H1 (cell line): ENCODE measurements around the gene KERA. TPM values are rescaled to one million over a fixed set of nuclear protein-coding genes. Genes with fewer than 3 reads are reported as not detected.

ENCODE experiments used
- CTCF ChIA-PET: fragments of 300-600 bp; sonication (Branson Sonifier 250); formaldehyde crosslinking; loops from one replicate; lab custom pipeline; 2021; ENCODE audit not compliant: partially characterized antibody; lab: Charles Lee
- POLR2A ChIA-PET: fragments of 300-600 bp; sonication (Branson Sonifier 250); formaldehyde crosslinking; loops from one replicate; lab custom pipeline; 2021; ENCODE audit warnings: inconsistent platforms; ENCODE audit not compliant: partially characterized antibody; lab: Charles Lee
- DNase-seq, 2 experiments: peaks; one replicate each; pipeline versions ENCODE4 v3.0.0 to v3.0.0-alpha.2; 2010 to 2022; ENCODE audit warnings: low spot score in 2 of 2, low read depth in 1 of 2, mixed read lengths in 1 of 2
- FAIRE-seq: peaks from 2 replicates; lab custom pipeline; 2011; peaks lifted over from hg19 to GRCh38; lab: Jason Lieb, UNC
- H2AFZ ChIP-seq: 2 replicates; pipeline ENCODE4 v1.8.1; 2012; ENCODE audit warnings: low read length, inconsistent platforms
- H2AK5ac ChIP-seq: 2 replicates; pipeline ENCODE4 v1.6.1; 2013; ENCODE audit warnings: low read depth, low read length
- H2BK120ac ChIP-seq: replicated peaks from 2 replicates; pipeline ENCODE3; 2013; ENCODE audit warnings: low read depth, low read length, inconsistent platforms
- H2BK12ac ChIP-seq: 2 replicates; pipeline ENCODE4 v1.6.1; 2013; ENCODE audit warnings: low read depth, low read length
- H2BK15ac ChIP-seq: 2 replicates; pipeline ENCODE4 v1.6.1; 2013; ENCODE audit warnings: low read length
- H2BK20ac ChIP-seq: 2 replicates; pipeline ENCODE4 v1.6.1; 2013; ENCODE audit warnings: low read length
- H2BK5ac ChIP-seq: 2 replicates; pipeline ENCODE4 v1.6.1; 2013; ENCODE audit warnings: low read depth, low read length
- H3K14ac ChIP-seq: 2 replicates; pipeline ENCODE4 v1.6.1; 2013; ENCODE audit warnings: inconsistent platforms; ENCODE audit not compliant: insufficient read length
- H3K18ac ChIP-seq: 2 replicates; pipeline ENCODE4 v1.6.1; 2013; ENCODE audit warnings: low read length; ENCODE audit errors: extremely low read depth
- H3K23ac ChIP-seq: 2 replicates; pipeline ENCODE4 v1.6.1; 2013; ENCODE audit warnings: inconsistent platforms; ENCODE audit not compliant: insufficient read length
- H3K23me2 ChIP-seq: 2 replicates; pipeline ENCODE4 v1.6.1; 2013; ENCODE audit warnings: low read depth, low read length
- H3K27ac ChIP-seq: 2 replicates; pipeline ENCODE4 v1.6.1; 2011; ENCODE audit warnings: low read depth, low read length, inconsistent platforms
- H3K27me3 ChIP-seq, 4 experiments: replicated peaks in 1 of 4; 1 replicate in 1 of 4; 2 replicates in 3 of 4; pipeline versions ENCODE4 v1.6.1 to v1.8.1; 2011 to 2013; ENCODE audit warnings: low read length in 3 of 4, mild to moderate bottlenecking in 3 of 4, inconsistent platforms in 2 of 4, mixed read lengths in 2 of 4, moderate library complexity in 1 of 4; ENCODE audit not compliant: control insufficient read depth in 3 of 4, insufficient read depth in 3 of 4; ENCODE audit errors: extremely low read depth in 1 of 4
- H3K36me3 ChIP-seq, 4 experiments: 2 replicates each; pipeline versions ENCODE4 v1.6.1 to v1.8.1; 2011 to 2013; ENCODE audit warnings: mild to moderate bottlenecking in 4 of 4, low read length in 3 of 4, moderate library complexity in 2 of 4, control low read depth in 1 of 4, inconsistent platforms in 1 of 4; ENCODE audit not compliant: insufficient read depth in 4 of 4, control insufficient read depth in 2 of 4
- H3K4ac ChIP-seq: replicated peaks from 2 replicates; pipeline ENCODE3; 2013; ENCODE audit warnings: low read length, low read depth, mixed read lengths, inconsistent platforms; ENCODE audit not compliant: insufficient read length
- H3K4me1 ChIP-seq, 4 experiments: replicated peaks in 1 of 4; 1 replicate in 1 of 4; 2 replicates in 3 of 4; pipeline versions ENCODE4 v1.6.1 to v1.8.1; 2011 to 2013; ENCODE audit warnings: low read length in 3 of 4, inconsistent platforms in 2 of 4, mixed read lengths in 1 of 4; ENCODE audit not compliant: insufficient read depth in 4 of 4, control insufficient read depth in 3 of 4
- H3K4me2 ChIP-seq, 2 experiments: 2 replicates each; pipeline versions ENCODE4 v1.6.1 to v1.8.1; 2011 to 2013; ENCODE audit warnings: low read depth in 2 of 2, low read length in 2 of 2, control low read depth in 1 of 2, inconsistent platforms in 1 of 2, mild to moderate bottlenecking in 1 of 2; ENCODE audit not compliant: insufficient read depth in 1 of 2
- H3K4me3 ChIP-seq, 4 experiments: fragments of 200-600, 300-600 bp in 1 of 4; sonication (generic), shearing (Covaris generic), sonication (Bioruptor Twin) in 1 of 4; 2 replicates each; pipeline versions ENCODE4 v1.5.1 to v1.8.1; 2011 to 2016; ENCODE audit warnings: low read length in 4 of 4, low read depth in 3 of 4, control low read depth in 2 of 4, inconsistent platforms in 2 of 4, mild to moderate bottlenecking in 2 of 4, mixed read lengths in 1 of 4, moderate library complexity in 1 of 4; ENCODE audit not compliant: insufficient read depth in 2 of 4; ENCODE audit errors: extremely low read depth in 1 of 4
- H3K56ac ChIP-seq: replicated peaks from 2 replicates; pipeline ENCODE3; 2013; ENCODE audit warnings: low read depth, mild to moderate bottlenecking, mixed read lengths, low read length, inconsistent platforms; ENCODE audit not compliant: insufficient read length
- H3K79me1 ChIP-seq: 2 replicates; pipeline ENCODE4 v1.6.1; 2013; ENCODE audit warnings: low read depth, low read length, control low read depth
- H3K79me2 ChIP-seq, 2 experiments: 2 replicates each; pipeline versions ENCODE4 v1.6.1 to v1.8.1; 2012 to 2013; ENCODE audit warnings: low read length in 2 of 2, mild to moderate bottlenecking in 2 of 2, inconsistent platforms in 1 of 2; ENCODE audit not compliant: insufficient read depth in 2 of 2, control insufficient read depth in 1 of 2
- H3K9ac ChIP-seq, 4 experiments: replicated peaks in 1 of 4; 1 replicate in 1 of 4; 2 replicates in 3 of 4; pipeline versions ENCODE4 v1.6.1 to v1.8.1; 2011 to 2013; ENCODE audit warnings: low read depth in 3 of 4, low read length in 3 of 4, control low read depth in 2 of 4, mild to moderate bottlenecking in 2 of 4, moderate library complexity in 2 of 4, inconsistent platforms in 1 of 4; ENCODE audit errors: extremely low read depth in 1 of 4
- H3K9me3 ChIP-seq, 2 experiments: 2 replicates each; pipeline versions ENCODE4 v1.6.1 to v1.8.1; 2012 to 2013; ENCODE audit warnings: mild to moderate bottlenecking in 2 of 2, moderate library complexity in 2 of 2, control low read depth in 1 of 2, inconsistent platforms in 1 of 2, low read depth in 1 of 2, low read length in 1 of 2, mixed read lengths in 1 of 2; ENCODE audit not compliant: insufficient read depth in 2 of 2
- H4K20me1 ChIP-seq, 2 experiments: replicated peaks in 1 of 2; 2 replicates each; pipeline versions ENCODE3 to v1.8.1; 2011 to 2013; ENCODE audit warnings: inconsistent platforms in 2 of 2, low read length in 2 of 2, mild to moderate bottlenecking in 1 of 2; ENCODE audit not compliant: insufficient read depth in 2 of 2, control insufficient read depth in 1 of 2
- H4K5ac ChIP-seq: 2 replicates; pipeline ENCODE4 v1.6.1; 2013; ENCODE audit warnings: low read length, low read depth, mixed read lengths, inconsistent platforms; ENCODE audit not compliant: insufficient read length
- H4K8ac ChIP-seq: 2 replicates; pipeline ENCODE4 v1.8.0; 2013; ENCODE audit warnings: mild to moderate bottlenecking, moderate library complexity, low read length, inconsistent platforms; ENCODE audit not compliant: insufficient read depth; ENCODE audit errors: extremely low read depth
- H4K91ac ChIP-seq: replicated peaks from 2 replicates; pipeline ENCODE3; 2013; ENCODE audit warnings: low read length, mixed read lengths, inconsistent platforms; ENCODE audit not compliant: insufficient read length
- BACH1 ChIP-seq: IDR thresholded peaks from 2 replicates; pipeline ENCODE4 v1.6.1; 2012; ENCODE audit warnings: low read length, improper control_type of control experiment
- EZH2 ChIP-seq: fragments of 200-600 bp; sonication (generic); IDR thresholded peaks from 2 replicates; pipeline ENCODE4 v1.7.1; 2012; ENCODE audit warnings: low read depth, mild to moderate bottlenecking, moderate library complexity, low read length, inconsistent platforms; ENCODE audit not compliant: severe bottlenecking
- GABPA ChIP-seq: IDR thresholded peaks from 2 replicates; pipeline ENCODE4 v1.6.1; 2011; ENCODE audit warnings: mild to moderate bottlenecking, low read length, moderate library complexity, borderline replicate concordance; ENCODE audit not compliant: insufficient read depth
- GTF2F1 ChIP-seq: IDR thresholded peaks from 2 replicates; pipeline ENCODE4 v1.6.1; 2012; ENCODE audit warnings: low read depth, low read length, improper control_type of control experiment, borderline replicate concordance
- KDM1A ChIP-seq: fragments of 200-600, 300-600 bp; sonication (generic); IDR thresholded peaks from 2 replicates; pipeline ENCODE4 v1.7.1; 2016; ENCODE audit warnings: mild to moderate bottlenecking, low read length, borderline replicate concordance
- KDM5A ChIP-seq: fragments of 200-600 bp; IDR thresholded peaks from 2 replicates; pipeline ENCODE4 v1.7.1; 2012; ENCODE audit warnings: mild to moderate bottlenecking, low read length, inconsistent platforms, mixed read lengths
- MAFK ChIP-seq: IDR thresholded peaks from 2 replicates; pipeline ENCODE4 v1.6.1; 2012; ENCODE audit warnings: low read depth, mild to moderate bottlenecking, improper control_type of control experiment, low read length
- PHF8 ChIP-seq: fragments of 200-600 bp; sonication (generic); conservative IDR thresholded peaks from 2 replicates; pipeline ENCODE4 v1.7.1; 2012; ENCODE audit warnings: low read depth, mild to moderate bottlenecking, inconsistent platforms, low read length, moderate library complexity
- RAD21 ChIP-seq, 2 experiments: IDR thresholded peaks in 1 of 2; conservative IDR thresholded peaks in 1 of 2; 2 replicates each; pipeline ENCODE4 v1.6.1; 2011; ENCODE audit warnings: low read depth in 2 of 2, low read length in 2 of 2, improper control_type of control experiment in 1 of 2, inconsistent platforms in 1 of 2, mild to moderate bottlenecking in 1 of 2, moderate library complexity in 1 of 2
- RFX5 ChIP-seq: IDR thresholded peaks from 2 replicates; pipeline ENCODE4 v1.6.1; 2011; ENCODE audit warnings: low read depth, low read length, improper control_type of control experiment, borderline replicate concordance
- RXRA ChIP-seq: IDR thresholded peaks from 2 replicates; pipeline ENCODE4 v1.6.1; 2011; ENCODE audit warnings: low read depth, mild to moderate bottlenecking, low read length, moderate library complexity; ENCODE audit not compliant: insufficient read depth
- SIRT6 ChIP-seq: IDR thresholded peaks from one replicate; pipeline ENCODE4 v1.7.1; 2012; ENCODE audit warnings: low read length, inconsistent platforms
- SP1 ChIP-seq: IDR thresholded peaks from 2 replicates; pipeline ENCODE4 v1.6.1; 2011; ENCODE audit warnings: low read depth, low read length
- TBP ChIP-seq: IDR thresholded peaks from 2 replicates; pipeline ENCODE4 v1.6.1; 2011; ENCODE audit warnings: low read depth, low read length, improper control_type of control experiment
- WGBS, 2 experiments: shearing (Covaris generic) in 1 of 2; methylation state at CpG; one replicate each; pipeline versions ENCODE4 v1.1.6 to v1.1.7; 2013 to 2015; ENCODE audit warnings: low lambda C conversion rate in 2 of 2, mixed read lengths in 2 of 2, inconsistent platforms in 1 of 2, low coverage in 1 of 2, missing lambda C conversion rate in 1 of 2; ENCODE audit not compliant: insufficient replicate concordance in 2 of 2, insufficient coverage in 1 of 2, insufficient read length in 1 of 2; ENCODE audit errors: extremely low coverage in 1 of 2, missing lambda C conversion rate in 1 of 2; 5-methylcytosine and 5-hydroxymethylcytosine counted together
- polyA plus RNA-seq, 7 experiments: library from polyadenylated mRNA; depleted of rRNA in 3 of 7; stranded (reverse) in 5 of 7; unstranded in 2 of 7; fragments of >200 nt in 5 of 7; fragments of 200-250 nt in 2 of 7; gene quantifications; 1 replicate in 5 of 7; 2 replicates in 1 of 7; 4 replicates in 1 of 7; pipeline versions ENCODE4 v1.2.1 to v1.2.3, GENCODE V29; 2011 to 2013; ENCODE audit warnings: missing spikeins in 2 of 7, mixed read lengths in 2 of 7
- total RNA-seq: library from RNA; stranded (reverse); fragmentation: NEBNext Ultra II Directional; extraction: Animal tissue kit (Norgen Biotek cat#: 25700); gene quantifications from 2 replicates; pipeline ENCODE4 v1.2.1, GENCODE V29; 2021

The KERA gene
- total and polyA plus RNA-seq, 2 of the 8 experiments (the other 6 are each of a cell fraction or from before 2014, with no cell fraction given): not detected

GRCh38 chr12:91001306-91001705 lies 56.5 kb downstream of the KERA start:
- Histone ChIP-seq H3K23me2 (no peaks in the 10 kb centered on the region), H3K79me2 (no peaks in the 10 kb centered on the region), H4K20me1 (no peaks in the 10 kb centered on the region), H4K5ac (no peak overlapping the region), H3K23ac (no peak overlapping the region), H2AK5ac (no peak overlapping the region), H3K4me3 (no peak overlapping the region), H3K4ac (no peak overlapping the region), H2BK5ac (no peak overlapping the region), H3K9ac (no peak overlapping the region), H3K27ac (no peak overlapping the region), H3K18ac (no peak overlapping the region), H4K8ac (no peak overlapping the region), H2BK120ac (no peak overlapping the region), H3K79me1 (no peaks in the 10 kb centered on the region), H4K91ac (no peak overlapping the region), H3K14ac (no peak overlapping the region), H2BK15ac (no peak overlapping the region), H2BK12ac (no peak overlapping the region), H3K9me3 (no peaks in the 10 kb centered on the region), H3K4me2 (no peak overlapping the region), H3K36me3 (no peaks in the 10 kb centered on the region), H2AFZ (no peak overlapping the region), H2BK20ac (no peak overlapping the region), H3K27me3 (no peaks in the 10 kb centered on the region), H3K4me1 (no peaks in the 10 kb centered on the region), H3K56ac (no peak overlapping the region)
- ChIA-PET POLR2A (no interaction called here), CTCF (interaction anchor here (1.1 kb wide), 2 partner anchors 10 to 354 kb away, joined by 3 to 4 read pairs; no protein-coding TSS in a partner anchor)
- FAIRE-seq (no peak), DNase-seq (no peak)
- WGBS, 2 experiments: 100% methylated on average over 1 of the region's 1 CpG; no CpG with 5 or more reads in 1 of the 2 experiments
- TF ChIP-seq RAD21 (IDR thresholded peaks at IDR 0.05 in 1 of 2, conservative IDR thresholded peaks at IDR 0.05 in 1 of 2; ENCODE audit: low read depth in 2 of 2, low read length in 2 of 2): no peak
- TF ChIP-seq PHF8: no peak
- no peak for TF ChIP-seq SIRT6
- TF ChIP-seq GABPA: no peak
- TF ChIP-seq BACH1: no peak
- no peak for TF ChIP-seq RFX5
- TF ChIP-seq GTF2F1: no peak
- TF ChIP-seq MAFK: no peak
- no peak for TF ChIP-seq SP1
- no peak for TF ChIP-seq EZH2
- no peak for TF ChIP-seq KDM1A
- no peak for TF ChIP-seq TBP
- TF ChIP-seq RXRA: no peak
- no peak for TF ChIP-seq KDM5A
